DOHH2 (cell line): ENCODE measurements around the gene CRNKL1.

Experiments
- H3F3A ChIP-seq: fragments of 200-600 bp; sonication (generic), shearing (Covaris generic); 2 replicates; pipeline ENCODE4 v1.6.0; 2016; ENCODE audit warnings: antibody characterized with exemption, mild to moderate bottlenecking; ENCODE audit not compliant: control insufficient read depth, insufficient read depth
- H3K27ac ChIP-seq: fragments of 200-600 bp; sonication (generic); 2 replicates; pipeline ENCODE4 v1.5.1; 2014; ENCODE audit warnings: low read depth, mild to moderate bottlenecking, low read length, moderate library complexity
- H3K27me3 ChIP-seq: fragments of 200-600 bp; sonication (generic); 2 replicates; pipeline ENCODE4 v1.6.1; 2014; ENCODE audit warnings: mild to moderate bottlenecking, low read length, mixed read lengths; ENCODE audit not compliant: control insufficient read depth
- H3K36me3 ChIP-seq: fragments of 200-600 bp; sonication (generic); 2 replicates; pipeline ENCODE4 v1.6.1; 2014; ENCODE audit warnings: mild to moderate bottlenecking, low read length, moderate library complexity, mixed read lengths; ENCODE audit not compliant: control insufficient read depth
- H3K4me1 ChIP-seq: fragments of 200-600 bp; sonication (generic); 2 replicates; pipeline ENCODE4 v1.6.1; 2014; ENCODE audit warnings: mild to moderate bottlenecking, low read length, mixed read lengths; ENCODE audit not compliant: control insufficient read depth
- H3K4me2 ChIP-seq: fragments of 200-600 bp; sonication (generic); 2 replicates; pipeline ENCODE4 v1.6.0; 2014; ENCODE audit warnings: mild to moderate bottlenecking, low read length, moderate library complexity
- H3K4me3 ChIP-seq: fragments of 200-600 bp; sonication (generic); 2 replicates; pipeline ENCODE4 v1.5.1; 2014; ENCODE audit warnings: mild to moderate bottlenecking, low read length, mixed read lengths
- H3K79me2 ChIP-seq: fragments of 200-600 bp; sonication (generic); 2 replicates; pipeline ENCODE4 v1.6.1; 2014; ENCODE audit warnings: mild to moderate bottlenecking, low read length, mixed read lengths; ENCODE audit not compliant: control insufficient read depth
- H3K9me2 ChIP-seq: fragments of 200-600 bp; sonication (generic); replicated peaks from 2 replicates; pipeline ENCODE4 v1.6.1; 2014; ENCODE audit warnings: mild to moderate bottlenecking, low read length, mixed read lengths; ENCODE audit not compliant: control insufficient read depth
- H3K9me3 ChIP-seq: fragments of 200-600 bp; sonication (generic); 2 replicates; pipeline ENCODE4 v1.6.1; 2014; ENCODE audit warnings: antibody characterized with exemption, low read length, mixed read lengths; ENCODE audit not compliant: control insufficient read depth, insufficient read depth
- H4K20me1 ChIP-seq: fragments of 200-600 bp; sonication (generic); 2 replicates; pipeline ENCODE4 v1.6.0; 2014; ENCODE audit warnings: low read depth, mild to moderate bottlenecking, antibody characterized with exemption, low read length, moderate library complexity; ENCODE audit not compliant: control insufficient read depth, insufficient read depth
- EZH2phosphoT487 ChIP-seq: fragments of 200-600 bp; sonication (generic); IDR thresholded peaks from 2 replicates; pipeline ENCODE4 v1.6.1; 2017; ENCODE audit warnings: borderline replicate concordance, mild to moderate bottlenecking, antibody characterized with exemption, low read length, moderate library complexity, mixed read lengths
- TF ChIP-seq, protein P1 (sequence below): fragments of 200-600 bp; sonication (generic); IDR thresholded peaks from one replicate; pipeline ENCODE4 v1.5.1; 2014; ENCODE audit warnings: antibody characterized with exemption, mild to moderate bottlenecking, low read depth, low read length; ENCODE audit not compliant: poor library complexity, severe bottlenecking

CRNKL1 gene

DNA sequence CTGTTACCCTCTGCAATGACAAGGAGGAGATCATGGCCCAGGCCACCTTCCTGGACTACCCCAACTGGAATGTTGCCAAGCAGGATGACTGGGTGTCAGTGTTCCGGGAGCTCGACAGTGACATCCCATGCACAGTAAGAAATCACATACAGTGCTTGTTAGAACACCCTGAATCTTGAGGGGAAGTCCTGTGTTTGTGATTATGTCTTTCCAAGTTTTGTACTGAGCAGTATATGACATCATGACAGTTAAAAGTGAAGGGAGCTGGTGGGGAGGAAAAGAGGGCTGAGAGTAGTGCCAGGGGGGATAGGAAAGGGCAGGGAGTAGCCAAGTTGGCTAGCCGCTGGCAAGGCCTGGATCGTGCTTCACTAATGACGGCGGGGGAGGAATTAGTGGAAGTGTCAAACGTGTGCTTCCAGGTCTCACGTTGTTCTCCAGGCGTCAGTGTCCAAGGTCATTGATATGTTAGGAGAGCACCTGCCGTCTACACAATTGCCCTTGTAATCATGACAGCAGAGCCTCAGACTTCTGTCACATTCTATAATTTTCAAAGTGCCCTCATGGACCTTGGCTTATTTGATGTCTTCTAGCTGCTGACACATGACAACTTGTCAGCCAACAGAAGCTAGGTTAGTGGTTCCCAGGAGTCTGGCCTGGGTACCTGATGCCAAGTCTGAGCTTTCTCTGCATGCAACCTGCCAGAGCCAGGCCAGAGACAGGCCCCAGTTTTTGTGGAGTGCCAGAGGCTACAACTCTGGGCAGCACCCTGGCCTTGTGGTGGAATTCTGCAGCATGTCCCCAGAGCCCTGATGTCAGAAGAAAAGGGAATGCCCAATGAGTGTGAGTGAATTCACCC lies 18.8 kb upstream of the CRNKL1 start:
- Histone ChIP-seq H3K27ac (no peak overlapping the region), H3K9me2 (no peaks in the 10 kb centered on the region), H3K36me3 (no peaks in the 10 kb centered on the region), H3F3A (no peaks in the 10 kb centered on the region), H3K4me2 (no peak overlapping the region), H3K4me3 (no peak overlapping the region), H3K4me1 (no peaks in the 10 kb centered on the region), H3K79me2 (no peaks in the 10 kb centered on the region), H3K27me3 (peaks cover 5% of the 10 kb centered on the region; the same call in 1 of the 2 replicates), H4K20me1 (no peaks in the 10 kb centered on the region), H3K9me3 (no peaks in the 10 kb centered on the region)
- TF ChIP-seq EZH2phosphoT487: no peak
- TF ChIP-seq, protein P1, sequence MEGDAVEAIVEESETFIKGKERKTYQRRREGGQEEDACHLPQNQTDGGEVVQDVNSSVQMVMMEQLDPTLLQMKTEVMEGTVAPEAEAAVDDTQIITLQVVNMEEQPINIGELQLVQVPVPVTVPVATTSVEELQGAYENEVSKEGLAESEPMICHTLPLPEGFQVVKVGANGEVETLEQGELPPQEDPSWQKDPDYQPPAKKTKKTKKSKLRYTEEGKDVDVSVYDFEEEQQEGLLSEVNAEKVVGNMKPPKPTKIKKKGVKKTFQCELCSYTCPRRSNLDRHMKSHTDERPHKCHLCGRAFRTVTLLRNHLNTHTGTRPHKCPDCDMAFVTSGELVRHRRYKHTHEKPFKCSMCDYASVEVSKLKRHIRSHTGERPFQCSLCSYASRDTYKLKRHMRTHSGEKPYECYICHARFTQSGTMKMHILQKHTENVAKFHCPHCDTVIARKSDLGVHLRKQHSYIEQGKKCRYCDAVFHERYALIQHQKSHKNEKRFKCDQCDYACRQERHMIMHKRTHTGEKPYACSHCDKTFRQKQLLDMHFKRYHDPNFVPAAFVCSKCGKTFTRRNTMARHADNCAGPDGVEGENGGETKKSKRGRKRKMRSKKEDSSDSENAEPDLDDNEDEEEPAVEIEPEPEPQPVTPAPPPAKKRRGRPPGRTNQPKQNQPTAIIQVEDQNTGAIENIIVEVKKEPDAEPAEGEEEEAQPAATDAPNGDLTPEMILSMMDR: no peak

DNA sequence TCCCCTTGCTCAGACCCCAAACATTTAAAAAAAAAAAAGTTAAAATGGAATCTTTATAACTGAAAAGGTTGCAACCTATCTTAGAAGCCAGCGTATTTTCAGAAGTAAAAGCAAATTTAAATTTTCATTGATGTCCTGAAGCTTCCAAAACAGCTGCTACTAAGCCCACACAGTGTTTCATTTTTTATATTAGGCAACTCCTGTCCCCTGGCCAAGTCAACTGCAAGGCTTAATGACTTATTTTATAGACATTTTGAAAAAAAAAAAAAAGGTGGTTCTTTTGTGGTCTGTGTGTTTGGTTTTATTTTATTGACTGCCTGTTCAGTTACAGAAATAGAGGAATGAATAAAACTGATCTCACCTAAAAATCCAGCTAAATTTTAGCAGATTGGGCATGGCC lies 13.1 kb upstream of the CRNKL1 start:
- H3F3A ChIP-seq: 0 out of 2 replicates have a peak, but pooled peaks cover 2% of the 10 kb centered on the region
- no peaks in the 10 kb centered on the region for H3K27me3 ChIP-seq
- H3K79me2 ChIP-seq: no peaks in the 10 kb centered on the region
- peaks cover 22% of the 10 kb centered on the region for H3K4me1 ChIP-seq
- no peaks in the 10 kb centered on the region for H3K36me3 ChIP-seq
- H3K4me2 ChIP-seq: no peak overlapping the region
- H3K27ac ChIP-seq: no peak overlapping the region
- H4K20me1 ChIP-seq: no peaks in the 10 kb centered on the region
- H3K9me3 ChIP-seq: no peaks in the 10 kb centered on the region
- H3K4me3 ChIP-seq: no peak overlapping the region
- TF ChIP-seq, protein P1: no peak
- no peak for TF ChIP-seq EZH2phosphoT487
- no peaks in the 10 kb centered on the region for H3K9me2 ChIP-seq

DNA sequence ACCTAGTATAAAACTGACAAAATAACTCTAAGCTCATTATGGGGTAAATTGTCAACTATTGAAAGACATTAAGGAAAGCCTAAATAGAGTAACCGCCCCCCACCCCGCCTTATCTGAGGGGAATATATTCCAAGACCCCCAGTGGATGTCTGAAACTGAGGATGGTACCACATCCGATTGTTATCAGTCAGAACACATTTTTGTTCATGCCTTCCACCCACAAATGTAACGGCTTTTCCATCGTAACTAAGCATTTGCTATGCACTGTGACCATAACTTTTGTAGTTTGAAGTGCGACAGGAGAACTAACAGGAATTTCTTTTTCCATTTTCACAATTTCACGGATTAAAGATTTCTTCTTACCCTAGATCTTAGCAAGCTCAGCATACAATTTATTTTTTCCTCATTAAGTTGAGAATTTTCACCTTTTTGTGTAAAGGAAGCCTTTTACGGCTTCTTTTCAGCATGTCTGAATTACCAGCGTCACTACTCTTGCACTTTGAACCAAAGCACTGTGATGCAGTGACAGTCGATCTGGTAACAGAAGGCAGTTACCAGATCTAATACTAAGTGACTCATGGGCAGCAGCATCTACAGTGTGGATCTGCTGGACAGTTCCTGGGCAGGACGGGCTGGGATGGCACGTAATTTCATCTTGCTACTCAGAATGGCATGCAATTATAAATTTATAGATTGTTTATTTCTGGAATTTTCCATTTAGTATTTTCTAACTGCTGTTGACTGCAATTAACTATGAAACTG lies 11.9 kb upstream of the CRNKL1 start:
- H3K79me2 ChIP-seq: no peaks in the 10 kb centered on the region
- H3K27me3 ChIP-seq: no peaks in the 10 kb centered on the region
- no peaks in the 10 kb centered on the region for H3K36me3 ChIP-seq
- H4K20me1 ChIP-seq: no peaks in the 10 kb centered on the region
- H3K4me3 ChIP-seq: no peak overlapping the region
- no peaks in the 10 kb centered on the region for H3K9me3 ChIP-seq
- peaks cover 34% of the 10 kb centered on the region for H3K4me1 ChIP-seq
- H3F3A ChIP-seq: 0 out of 2 replicates have a peak, but pooled peaks cover 2% of the 10 kb centered on the region
- H3K27ac ChIP-seq: no peak overlapping the region
- no peaks in the 10 kb centered on the region for H3K9me2 ChIP-seq
- H3K4me2 ChIP-seq: no peak overlapping the region
- no peak for TF ChIP-seq EZH2phosphoT487
- TF ChIP-seq, protein P1: no peak
